Measurements from ENCODE around the gene SF3B4. TPM values are rescaled to one million over a fixed set of nuclear protein-coding genes. Genes with fewer than 3 reads are reported as not detected.

Gene SF3B4
- total and polyA plus RNA-seq, 2 of the 13 experiments (the other 11 are each of a cell fraction or from before 2014, with no cell fraction given), result 13.8 to 14.8 TPM

GRCh38 chr1:149927563-149928400 is at the start of gene SF3B4 (continued):
- TF ChIP-seq GATA4 (IDR thresholded peaks at IDR 0.05; ENCODE audit: borderline replicate concordance, low read depth) (peak; percentile 38; the same call in 1 of the 2 replicates), AFF4 (CRISPR knock-in tag; IDR thresholded peaks at IDR 0.05) (no peak), POLR2G (IDR thresholded peaks at IDR 0.05; ENCODE audit: low read depth, low read length) (peak; percentile 99), ZNF619 (CRISPR knock-in tag; IDR thresholded peaks at IDR 0.05) (peak; percentile 60; the same call in 1 of the 2 replicates), ZFP90 (CRISPR knock-in tag; IDR thresholded peaks at IDR 0.05; ENCODE audit: borderline replicate concordance) (peak; percentile 43; the same call in 1 of the 2 replicates), NFYB (CRISPR knock-in tag; IDR thresholded peaks at IDR 0.05) (no peak), ZHX1 (CRISPR knock-in tag; IDR thresholded peaks at IDR 0.05; ENCODE audit: low read depth) (peak; percentile 67; the same call in 1 of the 2 replicates), MYC (CRISPR knock-in tag; IDR thresholded peaks at IDR 0.05; ENCODE audit: borderline replicate concordance) (no peak; the same call in 1 of the 2 replicates), JARID2 (CRISPR knock-in tag; IDR thresholded peaks at IDR 0.05; ENCODE audit: insufficient replicate concordance) (peak; percentile 43), ZNF124 (CRISPR knock-in tag; IDR thresholded peaks at IDR 0.05) (peak; percentile 21; the same call in 1 of the 2 replicates), ZMAT3 (CRISPR knock-in tag; conservative IDR thresholded peaks at IDR 0.05) (no peak), TOPORS (CRISPR knock-in tag; IDR thresholded peaks at IDR 0.05) (no peak), TFDP1 (CRISPR knock-in tag; IDR thresholded peaks at IDR 0.05; ENCODE audit: borderline replicate concordance) (peak; percentile 76; the same call in 1 of the 2 replicates), NFKB2 (CRISPR knock-in tag; IDR thresholded peaks at IDR 0.05; ENCODE audit: borderline replicate concordance) (peak; percentile 63; the same call in 1 of the 2 replicates), CREM (IDR thresholded peaks at IDR 0.05) (peak; percentile 91), CREM (CRISPR knock-in tag; IDR thresholded peaks at IDR 0.05) (no peak), KLF11 (CRISPR knock-in tag; IDR thresholded peaks at IDR 0.05) (no peak), GLI4 (CRISPR knock-in tag; IDR thresholded peaks at IDR 0.05; ENCODE audit: borderline replicate concordance) (no peak), RAD21 (CRISPR knock-in tag; IDR thresholded peaks at IDR 0.05) (0 out of 2 replicates have a peak, but pooled peaks have one; percentile 14), GABPB1 (CRISPR knock-in tag; IDR thresholded peaks at IDR 0.05) (peak; percentile 99), TCF7 (IDR thresholded peaks at IDR 0.05; ENCODE audit: low read depth) (no peak), MTF2 (CRISPR knock-in tag; IDR thresholded peaks at IDR 0.05; ENCODE audit: borderline replicate concordance) (peak; percentile 80)

Measured in HepG2 (cell line).